PFSK-1 (cell line): ENCODE measurements around the gene ADAM12.

Experiments used
- FOXP2 ChIP-seq: optimal IDR thresholded peaks from 2 replicates; pipeline ENCODE3; 2011; ENCODE audit warnings: borderline replicate concordance, control low read depth, inconsistent platforms; ENCODE audit not compliant: insufficient read depth; ENCODE audit errors: extremely low read length, extremely low read depth
- POLR2AphosphoS5 ChIP-seq: IDR thresholded peaks from 2 replicates; pipeline ENCODE4 v1.6.1; 2012; ENCODE audit warnings: low read depth, mild to moderate bottlenecking, control low read depth, low read length, moderate library complexity
- SIN3A ChIP-seq: IDR thresholded peaks from 2 replicates; pipeline ENCODE4 v1.6.1; 2012; ENCODE audit warnings: mild to moderate bottlenecking, low read length, moderate library complexity, borderline replicate concordance; ENCODE audit not compliant: insufficient read depth
- TAF1 ChIP-seq: IDR thresholded peaks from 2 replicates; pipeline ENCODE4 v1.6.1; 2012; ENCODE audit warnings: low read length, control low read depth, borderline replicate concordance; ENCODE audit not compliant: insufficient read depth
- TF ChIP-seq, protein P1 (sequence below), 2 experiments: IDR thresholded peaks; 2 replicates each; pipeline versions ENCODE4 v1.6.1 to v1.8.0; 2011 to 2012; ENCODE audit warnings: low read depth in 2 of 2, low read length in 2 of 2, control low read depth in 1 of 2, inconsistent platforms in 1 of 2, mild to moderate bottlenecking in 1 of 2, moderate library complexity in 1 of 2; ENCODE audit not compliant: insufficient read depth in 1 of 2

The ADAM12 gene

GRCh38 chr10:126352453-126352852 is 35.8 kb downstream of the ADAM12 start:
- no peak for TF ChIP-seq TAF1
- TF ChIP-seq POLR2AphosphoS5, result no peak
- TF ChIP-seq SIN3A, result no peak

GRCh38 chr10:126351021-126351420 is 37.3 kb downstream of the ADAM12 start:
- TF ChIP-seq TAF1 (no peak), FOXP2 (no peak), POLR2AphosphoS5 (no peak), SIN3A (no peak)
- TF ChIP-seq, protein P1, sequence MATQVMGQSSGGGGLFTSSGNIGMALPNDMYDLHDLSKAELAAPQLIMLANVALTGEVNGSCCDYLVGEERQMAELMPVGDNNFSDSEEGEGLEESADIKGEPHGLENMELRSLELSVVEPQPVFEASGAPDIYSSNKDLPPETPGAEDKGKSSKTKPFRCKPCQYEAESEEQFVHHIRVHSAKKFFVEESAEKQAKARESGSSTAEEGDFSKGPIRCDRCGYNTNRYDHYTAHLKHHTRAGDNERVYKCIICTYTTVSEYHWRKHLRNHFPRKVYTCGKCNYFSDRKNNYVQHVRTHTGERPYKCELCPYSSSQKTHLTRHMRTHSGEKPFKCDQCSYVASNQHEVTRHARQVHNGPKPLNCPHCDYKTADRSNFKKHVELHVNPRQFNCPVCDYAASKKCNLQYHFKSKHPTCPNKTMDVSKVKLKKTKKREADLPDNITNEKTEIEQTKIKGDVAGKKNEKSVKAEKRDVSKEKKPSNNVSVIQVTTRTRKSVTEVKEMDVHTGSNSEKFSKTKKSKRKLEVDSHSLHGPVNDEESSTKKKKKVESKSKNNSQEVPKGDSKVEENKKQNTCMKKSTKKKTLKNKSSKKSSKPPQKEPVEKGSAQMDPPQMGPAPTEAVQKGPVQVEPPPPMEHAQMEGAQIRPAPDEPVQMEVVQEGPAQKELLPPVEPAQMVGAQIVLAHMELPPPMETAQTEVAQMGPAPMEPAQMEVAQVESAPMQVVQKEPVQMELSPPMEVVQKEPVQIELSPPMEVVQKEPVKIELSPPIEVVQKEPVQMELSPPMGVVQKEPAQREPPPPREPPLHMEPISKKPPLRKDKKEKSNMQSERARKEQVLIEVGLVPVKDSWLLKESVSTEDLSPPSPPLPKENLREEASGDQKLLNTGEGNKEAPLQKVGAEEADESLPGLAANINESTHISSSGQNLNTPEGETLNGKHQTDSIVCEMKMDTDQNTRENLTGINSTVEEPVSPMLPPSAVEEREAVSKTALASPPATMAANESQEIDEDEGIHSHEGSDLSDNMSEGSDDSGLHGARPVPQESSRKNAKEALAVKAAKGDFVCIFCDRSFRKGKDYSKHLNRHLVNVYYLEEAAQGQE (IDR thresholded peaks at IDR 0.05; ENCODE audit: insufficient read depth in 1 of 2, low read depth in 2 of 2, low read length in 2 of 2), result no peak

DNA sequence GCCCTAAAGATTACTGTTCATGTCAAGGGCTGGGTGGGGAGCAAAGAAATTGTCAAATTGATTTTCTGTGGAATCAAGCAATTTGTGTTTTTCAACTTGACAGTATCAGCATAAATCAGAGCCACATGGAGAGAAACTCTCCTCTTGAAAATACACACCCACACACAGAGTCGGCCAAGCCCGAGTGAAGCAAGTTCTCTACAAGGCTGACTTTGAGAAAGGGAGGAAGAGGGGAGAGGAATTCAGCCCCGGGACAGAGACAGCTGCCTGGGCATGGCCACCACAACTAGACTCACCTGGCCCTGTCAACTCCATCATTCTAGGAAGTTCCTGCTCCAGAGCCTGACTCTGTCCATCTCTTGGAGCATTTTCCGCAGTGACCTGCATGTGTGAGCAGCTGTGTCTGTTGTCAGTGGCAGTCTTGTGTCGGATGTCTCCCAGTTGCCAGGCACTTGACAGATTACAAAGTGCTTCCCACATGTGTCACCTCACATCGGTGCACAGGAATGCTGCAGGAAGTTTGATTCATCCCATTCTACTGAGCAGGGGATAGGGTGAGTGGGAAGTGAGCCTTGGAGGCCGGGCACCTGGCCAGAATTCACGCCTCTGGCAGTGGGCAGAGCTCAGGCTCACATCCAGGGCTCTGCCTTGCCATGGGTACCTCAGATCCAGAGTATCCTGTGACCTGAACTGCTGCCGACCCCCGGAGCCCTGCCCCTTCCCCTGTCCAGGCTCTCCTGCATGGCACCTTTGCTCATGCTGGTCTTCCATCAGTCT is 37.9 kb downstream of the ADAM12 start:
- TF ChIP-seq POLR2AphosphoS5, result no peak
- no peak for TF ChIP-seq SIN3A
- no peak for TF ChIP-seq TAF1
- TF ChIP-seq, protein P1 (IDR thresholded peaks at IDR 0.05; ENCODE audit: insufficient read depth in 1 of 2, low read depth in 2 of 2, low read length in 2 of 2), result no peak
- TF ChIP-seq FOXP2, result no peak

- TF ChIP-seq TAF1, result no peak
- TF ChIP-seq FOXP2, result no peak
- TF ChIP-seq SIN3A, result no peak
- no peak for TF ChIP-seq POLR2AphosphoS5
Measured at GRCh38 chr10:126349676-126350075, 38.6 kb downstream of the ADAM12 start.

DNA sequence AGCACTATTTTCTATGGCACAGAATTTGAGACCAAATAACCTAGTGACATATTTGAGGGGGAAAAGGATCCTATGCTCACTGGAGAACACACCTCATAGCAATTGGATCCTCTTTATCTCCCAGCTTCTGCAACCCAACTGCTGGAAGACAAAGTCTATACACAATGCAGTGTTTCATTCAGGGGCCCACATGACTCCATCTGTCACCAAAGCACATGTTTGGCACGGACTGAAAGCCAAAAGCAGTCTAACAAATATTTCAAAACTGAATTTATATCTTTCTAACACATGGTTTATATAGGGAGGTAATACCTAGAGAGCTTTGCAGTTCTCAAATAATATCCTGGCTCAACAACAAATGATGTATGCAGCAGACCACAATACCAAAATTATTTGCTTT is 39.2 kb downstream of the ADAM12 start:
- TF ChIP-seq POLR2AphosphoS5, result no peak
- no peak for TF ChIP-seq TAF1
- TF ChIP-seq FOXP2, result no peak
- TF ChIP-seq SIN3A, result no peak
- TF ChIP-seq, protein P1 (IDR thresholded peaks at IDR 0.05; ENCODE audit: insufficient read depth in 1 of 2, low read depth in 2 of 2, low read length in 2 of 2), result no peak

DNA sequence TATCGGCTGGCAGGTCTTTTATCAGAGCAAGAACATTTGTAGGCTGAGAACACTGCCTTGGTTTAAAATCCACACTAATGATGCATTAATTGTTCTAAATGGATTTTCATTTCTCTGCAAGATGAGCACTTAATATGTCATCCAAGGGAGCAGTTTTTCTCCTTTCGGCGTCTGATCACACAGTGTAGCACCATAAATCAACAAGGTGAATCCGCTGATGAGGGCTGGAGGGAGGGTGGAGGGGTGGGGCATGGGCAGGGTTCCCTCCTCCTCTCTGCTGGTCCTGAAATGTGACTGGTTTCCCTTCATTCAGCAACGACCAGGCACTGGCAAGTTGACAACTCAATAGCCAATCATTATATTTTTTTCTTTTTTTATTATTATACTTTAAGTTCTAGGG is 45.6 kb downstream of the ADAM12 start:
- no peak for TF ChIP-seq TAF1
- TF ChIP-seq, protein P1 (IDR thresholded peaks at IDR 0.05; ENCODE audit: insufficient read depth in 1 of 2, low read depth in 2 of 2, low read length in 2 of 2), result no peak
